Stimulated activated CD8-positive, alpha-beta memory T cell treated with anti-CD3 and anti-CD28 coated beads, Interleukin-12 subunit alpha, Interleukin-12 subunit beta, amount 100 ng/mL, for 1 hour (primary cell): ENCODE measurements around the gene TTC33.
A peak's percentile ranks its signal among the peaks of the same experiment; 100 is the strongest.
"Not testable (repeated sequence)": the region's sequence is repeated elsewhere in the genome, so short reads cannot be mapped to it uniquely, and the experiment has no call there.

Source experiments
- DNase-seq: peaks from one replicate; pipeline ENCODE4 v3.0.0-alpha.2; 2020; ENCODE audit warnings: low read depth

The TTC33 gene

GRCh38 chr5:40717281-40717680, 38.5 kb downstream of the TTC33 start:
- no peak for DNase-seq

GRCh38 chr5:40716590-40716989, 39.2 kb downstream of the TTC33 start:
- DNase-seq = no peak

- DNase-seq = no peak
Measured at GRCh38 chr5:40716000-40716399, 39.8 kb downstream of the TTC33 start.

GRCh38 chr5:40714001-40714400, 41.8 kb downstream of the TTC33 start:
- no peak for DNase-seq

- not testable (repeated sequence) for DNase-seq
Measured at GRCh38 chr5:40710575-40710974, 45.2 kb downstream of the TTC33 start.

DNA sequence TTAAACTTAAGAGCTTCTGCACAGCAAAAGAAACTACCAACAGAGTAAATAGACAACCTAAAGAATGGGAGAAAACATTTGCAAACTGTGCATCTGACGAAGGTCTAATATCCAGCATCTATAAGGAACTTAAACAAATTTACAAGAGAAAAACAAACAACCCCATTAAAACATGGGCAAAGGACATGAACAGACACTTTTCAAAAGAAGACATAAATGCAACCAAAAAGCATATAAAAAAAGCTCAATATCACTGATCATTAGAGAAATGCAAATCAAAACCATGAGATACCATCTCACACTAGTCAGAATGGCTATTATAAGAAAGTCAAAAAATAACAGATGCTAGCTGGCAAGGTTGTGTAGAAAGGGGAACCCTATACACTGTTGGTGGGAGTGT, 50.3 kb downstream of the TTC33 start:
- not testable (repeated sequence) for DNase-seq

DNA sequence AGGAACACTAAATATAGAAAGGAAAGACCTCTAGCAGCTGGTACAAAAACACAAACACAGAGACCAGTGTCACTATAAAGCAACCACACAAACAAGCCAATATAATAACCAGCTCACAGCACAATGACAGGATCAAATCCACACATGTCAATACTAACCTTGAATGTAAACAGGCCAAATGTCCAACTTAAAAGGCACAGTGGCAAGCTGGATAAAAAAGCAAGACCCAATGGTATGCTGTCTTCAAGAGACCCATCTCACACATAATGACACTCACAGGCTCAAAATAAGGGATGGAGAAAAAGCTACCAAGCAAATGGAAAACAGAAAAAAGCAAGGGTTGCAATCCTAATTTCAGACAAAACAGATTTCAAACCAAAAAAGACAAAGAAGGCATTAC, 53.7 kb downstream of the TTC33 start:
- not testable (repeated sequence) for DNase-seq

- no peak for DNase-seq
Measured at GRCh38 chr5:40700116-40700782, 55.5 kb downstream of the TTC33 start.

DNA sequence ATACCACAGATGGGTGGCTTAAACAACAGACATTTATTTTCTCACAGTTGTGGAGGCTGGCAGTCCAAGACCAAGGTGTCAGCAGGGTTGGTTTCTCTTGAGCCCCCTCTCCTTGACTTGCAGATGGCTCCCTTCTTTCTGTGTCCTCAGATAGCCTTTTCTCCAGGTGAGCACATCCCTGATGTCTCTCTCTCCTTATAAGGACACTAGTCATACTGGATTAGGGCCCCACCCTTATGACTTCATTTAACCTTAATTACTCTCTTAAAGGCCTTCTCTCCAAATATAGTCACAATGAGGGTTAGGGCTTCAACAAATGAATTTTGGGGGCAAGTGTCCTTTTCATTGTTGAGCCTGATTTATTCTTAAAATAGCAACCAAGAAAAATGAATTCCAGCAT, 61.3 kb downstream of the TTC33 start:
- no peak for DNase-seq

DNA sequence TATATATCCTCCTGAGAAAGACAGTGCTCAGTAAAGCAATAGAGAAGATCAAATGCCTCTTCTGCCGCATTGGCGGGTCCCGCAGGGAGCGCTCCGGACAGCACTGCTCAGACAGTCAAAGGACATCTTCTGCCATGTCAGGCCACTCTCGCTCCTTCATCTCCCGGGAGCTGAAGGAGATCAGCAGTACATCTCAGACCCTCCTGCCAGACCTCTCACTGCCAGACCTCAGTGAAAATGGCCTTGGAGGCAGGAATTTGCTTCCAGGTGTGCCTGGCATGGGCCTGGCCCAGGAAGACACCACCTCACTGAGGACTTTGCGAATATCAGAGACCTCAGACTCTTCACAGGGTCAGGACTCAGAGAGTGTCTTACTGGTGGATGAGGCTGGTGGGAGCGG, 63.9 kb downstream of the TTC33 start:
- no peak for DNase-seq

DNA sequence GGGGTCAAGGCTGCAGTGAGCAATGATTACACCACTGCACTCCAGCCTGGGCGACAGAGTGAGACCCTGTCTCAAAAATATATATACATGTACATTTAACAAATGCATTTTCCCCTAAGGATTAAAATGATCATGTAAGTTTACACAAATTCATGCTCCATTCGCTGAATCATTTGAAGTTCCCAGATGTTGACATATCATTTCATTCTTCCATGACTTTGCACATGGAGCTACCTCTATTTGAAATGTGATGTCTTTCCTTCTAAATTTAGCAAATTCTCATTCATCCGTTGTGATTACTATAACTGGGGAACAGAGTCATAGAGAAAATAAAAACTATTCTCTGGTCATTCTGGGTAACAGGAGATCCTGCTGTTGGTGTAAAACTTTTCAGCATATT, 65.5 kb downstream of the TTC33 start:
- no peak for DNase-seq

DNA sequence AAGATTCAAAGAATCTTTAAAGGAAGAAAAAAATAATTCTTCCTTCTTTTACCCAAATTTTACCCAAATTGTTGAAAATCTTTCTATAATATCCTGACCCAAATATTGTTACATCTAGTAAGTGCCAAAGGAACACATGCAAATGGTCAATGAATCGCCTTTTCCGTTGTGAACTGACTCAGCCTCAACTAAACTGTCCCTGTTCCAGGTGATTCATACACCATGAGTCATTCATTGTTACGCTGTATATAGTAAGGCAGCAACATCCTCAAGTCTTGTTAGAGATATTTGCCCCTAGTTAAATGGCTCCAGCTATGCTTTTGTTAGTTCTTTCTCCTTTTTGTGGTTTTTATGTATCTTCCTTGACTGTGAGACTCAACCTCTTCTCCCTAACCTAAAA, 66.3 kb downstream of the TTC33 start:
- peak; percentile 37 for DNase-seq

DNA sequence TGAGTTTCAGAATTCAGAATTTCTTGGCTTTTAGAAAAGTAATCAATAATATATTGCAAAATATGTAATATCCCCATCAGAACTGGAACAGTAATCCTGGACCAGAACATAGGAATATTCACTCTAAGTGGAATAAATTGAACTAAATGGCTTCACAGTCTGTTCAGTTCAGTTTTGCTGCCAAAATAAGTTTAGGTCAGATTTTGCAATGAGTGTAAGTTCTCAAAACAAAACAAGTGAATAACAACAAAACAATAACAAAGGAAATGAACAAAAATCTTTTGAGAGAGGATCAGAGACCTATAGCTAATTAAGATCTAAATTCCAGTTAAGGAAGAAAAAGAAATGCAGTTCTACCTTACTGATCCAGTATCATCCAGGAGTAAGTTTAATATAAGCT, 66.8 kb downstream of the TTC33 start:
- no peak for DNase-seq

DNA sequence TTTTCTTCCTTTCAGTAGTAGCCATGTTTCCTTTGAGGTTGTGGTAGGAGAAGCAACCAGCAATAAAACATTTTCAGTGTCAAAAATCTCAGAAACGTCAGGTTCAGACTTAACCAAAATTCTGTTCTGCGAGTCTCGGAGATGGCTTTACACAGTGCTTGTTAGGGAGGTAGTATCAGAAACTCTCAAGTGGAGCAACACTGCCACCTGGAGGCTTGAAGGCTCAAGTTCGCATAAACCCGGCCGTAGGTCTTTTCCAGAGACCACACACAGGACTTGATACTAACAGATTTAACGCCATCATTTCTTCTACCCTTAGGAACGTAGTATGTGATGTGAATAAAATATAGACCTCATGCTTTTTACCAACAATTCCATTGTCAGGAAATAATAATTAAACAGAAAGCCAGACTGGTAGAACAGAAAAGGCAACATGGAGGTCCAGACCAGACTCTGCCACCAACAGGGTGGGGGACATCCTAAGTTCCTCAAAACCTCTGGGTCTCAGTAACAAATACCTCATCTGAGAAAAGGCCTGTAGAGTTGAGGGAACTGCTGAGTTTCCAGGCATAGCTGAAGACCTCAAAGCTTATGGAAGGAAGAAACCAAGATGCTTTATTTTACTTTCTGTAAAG, 67.5 kb downstream of the TTC33 start:
- DNase-seq = peak; percentile 86

- no peak for DNase-seq
Measured at GRCh38 chr5:40687321-40687720, 68.4 kb downstream of the TTC33 start.

- DNase-seq = no peak
Measured at GRCh38 chr5:40685976-40686486, 69.7 kb downstream of the TTC33 start.

DNA sequence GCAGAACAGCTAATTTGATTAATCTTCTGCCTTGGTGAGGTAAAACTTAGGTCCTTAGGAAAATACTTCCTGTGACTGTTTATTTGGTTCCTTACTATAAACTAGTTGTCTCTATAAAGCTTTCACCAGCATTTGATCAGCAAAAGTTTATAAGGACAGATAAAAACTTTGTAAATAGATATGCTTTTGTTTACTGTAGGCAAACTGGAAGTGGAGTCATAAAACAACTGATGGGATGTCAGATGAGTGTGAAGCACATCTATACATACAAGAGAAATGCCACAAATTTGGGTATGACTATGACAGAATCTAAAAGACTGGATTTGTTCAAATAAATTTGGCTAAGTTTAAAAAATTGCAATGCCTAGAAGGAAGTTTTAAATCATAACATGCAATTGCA, 70.6 kb downstream of the TTC33 start:
- DNase-seq = no peak

- DNase-seq = no peak
Measured at GRCh38 chr5:40683305-40683704, 72.5 kb downstream of the TTC33 start.

GRCh38 chr5:40682154-40683017, 73.4 kb downstream of the TTC33 start:
- DNase-seq = no peak

GRCh38 chr5:40681363-40682153, 74.2 kb downstream of the TTC33 start:
- no peak for DNase-seq

DNA sequence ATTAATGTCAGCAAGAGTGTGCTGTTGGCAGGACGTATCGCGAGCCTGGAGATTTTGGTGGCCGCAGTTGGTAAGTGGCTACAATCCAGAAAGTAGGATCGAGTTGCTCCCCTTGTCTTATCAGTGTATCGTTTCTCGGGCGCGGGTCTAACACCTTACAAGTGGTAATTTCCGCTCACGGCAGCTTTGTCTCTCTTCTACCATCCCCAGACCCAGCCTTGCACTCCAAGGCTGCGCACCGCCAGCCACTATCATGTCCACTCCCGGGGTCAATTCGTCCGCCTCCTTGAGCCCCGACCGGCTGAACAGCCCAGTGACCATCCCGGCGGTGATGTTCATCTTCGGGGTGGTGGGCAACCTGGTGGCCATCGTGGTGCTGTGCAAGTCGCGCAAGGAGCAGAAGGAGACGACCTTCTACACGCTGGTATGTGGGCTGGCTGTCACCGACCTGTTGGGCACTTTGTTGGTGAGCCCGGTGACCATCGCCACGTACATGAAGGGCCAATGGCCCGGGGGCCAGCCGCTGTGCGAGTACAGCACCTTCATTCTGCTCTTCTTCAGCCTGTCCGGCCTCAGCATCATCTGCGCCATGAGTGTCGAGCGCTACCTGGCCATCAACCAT, 74.9 kb downstream of the TTC33 start:
- peak; percentile 33 for DNase-seq
